ENCODE data around the gene SIPA1L2.
A peak's percentile ranks its signal among the peaks of the same experiment; 100 is the strongest.

SIPA1L2 gene

DNA sequence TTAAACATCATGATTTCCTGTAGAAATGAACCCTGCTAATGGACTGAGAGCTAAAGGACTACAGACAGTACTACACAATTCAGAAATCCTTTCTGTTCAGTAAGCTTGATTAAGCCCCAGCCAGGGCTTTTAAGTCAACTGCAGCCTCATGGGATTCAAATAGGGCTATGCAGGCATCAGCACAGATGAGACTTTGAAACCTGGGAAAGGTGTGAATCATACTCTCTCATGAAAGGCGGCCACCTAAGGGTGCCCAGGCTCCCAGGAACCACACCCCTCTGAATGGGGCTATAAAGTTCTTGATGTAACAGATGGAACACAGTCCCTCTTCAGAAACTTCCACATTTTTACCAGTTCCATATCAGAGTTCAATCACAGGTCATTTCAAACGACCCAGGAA, 7.6 kb downstream of the SIPA1L2 start (continued):
- TF ChIP-seq, protein P1, sequence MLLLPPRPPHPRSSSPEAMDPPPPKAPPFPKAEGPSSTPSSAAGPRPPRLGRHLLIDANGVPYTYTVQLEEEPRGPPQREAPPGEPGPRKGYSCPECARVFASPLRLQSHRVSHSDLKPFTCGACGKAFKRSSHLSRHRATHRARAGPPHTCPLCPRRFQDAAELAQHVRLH (tag by site-specific recombination; IDR thresholded peaks at IDR 0.05): no peak
- TF ChIP-seq ZNF555 (tag by site-specific recombination; conservative IDR thresholded peaks at IDR 0.05) (no peak), INSM2 (tag by site-specific recombination; IDR thresholded peaks at IDR 0.05) (no peak), MYNN (tag by site-specific recombination; IDR thresholded peaks at IDR 0.05; ENCODE audit: borderline replicate concordance) (peak; percentile 59; the same call in 1 of the 2 replicates), ZNF423 (tag by site-specific recombination; IDR thresholded peaks at IDR 0.05) (peak; percentile 80; the same call in 1 of the 2 replicates), ZSCAN18 (tag by site-specific recombination; IDR thresholded peaks at IDR 0.05) (no peak), ZNF692 (tag by site-specific recombination; IDR thresholded peaks at IDR 0.05) (no peak), ZNF221 (tag by site-specific recombination; IDR thresholded peaks at IDR 0.05; ENCODE audit: borderline replicate concordance) (no peak), ZNF658 (tag by site-specific recombination; IDR thresholded peaks at IDR 0.05) (no peak), ZNF335 (tag by site-specific recombination; conservative IDR thresholded peaks at IDR 0.05) (no peak), ZNF23 (tag by site-specific recombination; IDR thresholded peaks at IDR 0.05; ENCODE audit: borderline replicate concordance) (no peak), ZFP69B (tag by site-specific recombination; IDR thresholded peaks at IDR 0.05) (no peak), ZNF266 (tag by site-specific recombination; IDR thresholded peaks at IDR 0.05; ENCODE audit: low read depth) (no peak), YY2 (tag by site-specific recombination; IDR thresholded peaks at IDR 0.05) (no peak), ZBTB20 (tag by site-specific recombination; IDR thresholded peaks at IDR 0.05) (no peak), TCF7L2 (IDR thresholded peaks at IDR 0.05; ENCODE audit: borderline replicate concordance, low read depth, low read length) (no peak), IKZF3 (tag by site-specific recombination; IDR thresholded peaks at IDR 0.05) (no peak), BCL11B (tag by site-specific recombination; IDR thresholded peaks at IDR 0.05; ENCODE audit: low read depth) (no peak), KLF1 (tag by site-specific recombination; IDR thresholded peaks at IDR 0.05) (peak; percentile 68), MEIS1 (CRISPR knock-in tag; IDR thresholded peaks at IDR 0.05; ENCODE audit: borderline replicate concordance) (no peak), ZNF561 (tag by site-specific recombination; IDR thresholded peaks at IDR 0.05; ENCODE audit: borderline replicate concordance) (peak; percentile 35; the same call in 1 of the 2 replicates), SCRT1 (tag by site-specific recombination; IDR thresholded peaks at IDR 0.05; ENCODE audit: borderline replicate concordance) (no peak), ZNF514 (tag by site-specific recombination; IDR thresholded peaks at IDR 0.05) (no peak), OSR2 (tag by site-specific recombination; IDR thresholded peaks at IDR 0.05) (peak; percentile 21; the same call in 1 of the 2 replicates), PBX3 (CRISPR knock-in tag; IDR thresholded peaks at IDR 0.05) (no peak), ZNF48 (tag by site-specific recombination; IDR thresholded peaks at IDR 0.05) (no peak), HOXC10 (CRISPR knock-in tag; IDR thresholded peaks at IDR 0.05) (no peak)
- TF ChIP-seq, protein P2, sequence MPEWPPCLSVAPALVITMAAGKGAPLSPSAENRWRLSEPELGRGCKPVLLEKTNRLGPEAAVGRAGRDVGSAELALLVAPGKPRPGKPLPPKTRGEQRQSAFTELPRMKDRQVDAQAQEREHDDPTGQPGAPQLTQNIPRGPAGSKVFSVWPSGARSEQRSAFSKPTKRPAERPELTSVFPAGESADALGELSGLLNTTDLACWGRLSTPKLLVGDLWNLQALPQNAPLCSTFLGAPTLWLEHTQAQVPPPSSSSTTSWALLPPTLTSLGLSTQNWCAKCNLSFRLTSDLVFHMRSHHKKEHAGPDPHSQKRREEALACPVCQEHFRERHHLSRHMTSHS (tag by site-specific recombination; IDR thresholded peaks at IDR 0.05): no peak
- TF ChIP-seq, protein P3, sequence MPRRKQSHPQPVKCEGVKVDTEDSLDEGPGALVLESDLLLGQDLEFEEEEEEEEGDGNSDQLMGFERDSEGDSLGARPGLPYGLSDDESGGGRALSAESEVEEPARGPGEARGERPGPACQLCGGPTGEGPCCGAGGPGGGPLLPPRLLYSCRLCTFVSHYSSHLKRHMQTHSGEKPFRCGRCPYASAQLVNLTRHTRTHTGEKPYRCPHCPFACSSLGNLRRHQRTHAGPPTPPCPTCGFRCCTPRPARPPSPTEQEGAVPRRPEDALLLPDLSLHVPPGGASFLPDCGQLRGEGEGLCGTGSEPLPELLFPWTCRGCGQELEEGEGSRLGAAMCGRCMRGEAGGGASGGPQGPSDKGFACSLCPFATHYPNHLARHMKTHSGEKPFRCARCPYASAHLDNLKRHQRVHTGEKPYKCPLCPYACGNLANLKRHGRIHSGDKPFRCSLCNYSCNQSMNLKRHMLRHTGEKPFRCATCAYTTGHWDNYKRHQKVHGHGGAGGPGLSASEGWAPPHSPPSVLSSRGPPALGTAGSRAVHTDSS (tag by site-specific recombination; IDR thresholded peaks at IDR 0.05): 0 out of 2 replicates have a peak, but pooled peaks have one; percentile 5

Data from HEK293 (cell line).